AG04449 (cell line): ENCODE measurements around the gene PUS3.

Source experiments
- CTCF ChIA-PET: fragments of 350-600 bp; formaldehyde crosslinking; extraction: SDS; loops from one replicate; lab custom pipeline; 2021; ENCODE audit warnings: antibody characterized with exemption; lab: Yijun Ruan, JAX
- POLR2A ChIA-PET: fragments of 400-600, 350-600 bp; formaldehyde crosslinking; extraction: SDS; loops from one replicate; lab custom pipeline; 2020; ENCODE audit warnings: antibody characterized with exemption, inconsistent platforms; lab: Yijun Ruan, JAX
- DNase-seq: peaks from one replicate; pipeline ENCODE4 v3.0.0-alpha.2; 2010; ENCODE audit warnings: low read depth, low spot score
- H3K4me3 ChIP-seq: 2 replicates; pipeline ENCODE4 v1.5.1; 2011; ENCODE audit warnings: low read depth, mild to moderate bottlenecking, control low read depth, low read length
- CTCF ChIP-seq: IDR thresholded peaks from one replicate; pipeline ENCODE4 v1.5.1; 2011; ENCODE audit warnings: mild to moderate bottlenecking, moderate library complexity, low read length, control low read depth, inconsistent platforms; ENCODE audit not compliant: insufficient read depth; ENCODE audit errors: missing control alignments

The PUS3 gene, protein sequence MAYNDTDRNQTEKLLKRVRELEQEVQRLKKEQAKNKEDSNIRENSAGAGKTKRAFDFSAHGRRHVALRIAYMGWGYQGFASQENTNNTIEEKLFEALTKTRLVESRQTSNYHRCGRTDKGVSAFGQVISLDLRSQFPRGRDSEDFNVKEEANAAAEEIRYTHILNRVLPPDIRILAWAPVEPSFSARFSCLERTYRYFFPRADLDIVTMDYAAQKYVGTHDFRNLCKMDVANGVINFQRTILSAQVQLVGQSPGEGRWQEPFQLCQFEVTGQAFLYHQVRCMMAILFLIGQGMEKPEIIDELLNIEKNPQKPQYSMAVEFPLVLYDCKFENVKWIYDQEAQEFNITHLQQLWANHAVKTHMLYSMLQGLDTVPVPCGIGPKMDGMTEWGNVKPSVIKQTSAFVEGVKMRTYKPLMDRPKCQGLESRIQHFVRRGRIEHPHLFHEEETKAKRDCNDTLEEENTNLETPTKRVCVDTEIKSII

DNA sequence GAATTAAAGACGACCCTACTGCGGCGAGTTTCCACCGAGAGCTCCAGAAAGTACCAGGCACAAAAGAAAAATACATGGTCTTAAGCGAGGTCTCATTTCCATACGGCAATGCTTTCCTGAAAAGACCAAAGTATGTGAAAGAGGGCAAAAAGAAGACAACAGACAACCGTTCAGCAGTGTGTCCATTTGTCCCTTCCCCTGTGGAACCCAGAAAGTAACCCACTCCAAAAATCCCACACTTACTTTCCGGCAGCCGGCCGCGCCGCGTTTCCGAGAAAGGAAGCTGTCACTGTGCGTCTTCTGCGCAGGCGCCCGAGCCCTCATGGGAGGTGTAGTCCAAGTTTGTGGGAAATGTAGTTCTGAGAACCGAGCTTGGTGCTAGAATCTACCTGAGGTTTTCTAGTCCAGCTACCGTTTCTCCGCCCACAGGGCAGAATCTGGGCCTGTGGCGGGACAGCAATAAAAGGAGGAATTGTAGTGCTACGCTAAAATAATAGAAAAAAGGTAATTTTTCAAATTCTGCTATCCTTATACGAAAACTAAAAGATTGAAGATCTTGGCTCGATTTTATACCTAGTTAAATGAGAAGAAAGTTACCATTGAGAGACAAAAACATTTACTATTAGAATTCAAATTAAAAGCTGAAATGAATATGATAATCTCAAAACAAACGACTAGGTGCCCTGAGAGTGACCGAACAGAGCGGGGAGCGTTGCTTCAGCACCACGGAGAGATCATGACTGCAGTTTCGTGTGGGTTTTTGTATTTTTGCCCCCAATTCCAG lies at the start of gene PUS3:
Gene PUS3, minus strand, starts transcription at position 280 of the 784 bp plus-strand sequence. CDS start 6,922 bp downstream, outside the sequence.
- CTCF ChIA-PET, result interaction anchor here (0.6 to 2.4 kb wide), 5 partner anchors 8 to 290 kb away, joined by 3 to 10 read pairs (median 6); no protein-coding TSS in a partner anchor

DNA sequence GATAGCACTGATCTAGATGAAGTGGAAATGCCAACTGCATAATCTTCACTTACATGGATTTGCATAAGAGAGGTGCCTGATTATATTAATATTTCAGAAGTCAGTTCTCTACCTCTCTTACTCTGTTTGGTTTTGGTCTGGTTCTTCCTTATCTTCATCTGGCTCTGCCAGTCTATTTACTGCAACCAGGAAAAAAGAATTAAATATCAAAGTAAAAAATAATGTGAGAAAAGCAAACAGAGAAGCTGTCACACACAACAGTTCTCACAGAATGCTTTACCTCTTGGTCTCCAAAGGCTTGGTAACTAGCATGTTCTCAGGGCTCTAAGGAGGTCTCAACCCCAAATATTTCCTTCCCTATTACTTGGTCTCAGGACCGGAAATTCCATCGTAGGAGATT lies 49.6 kb upstream of the PUS3 start:
- CTCF ChIA-PET, result no interaction called here

More for the DNA sequence above, at the start of gene PUS3:
- no peak for TF ChIP-seq CTCF
- H3K4me3 ChIP-seq, result peak within 1 kb of the TSS; percentile 66
- POLR2A ChIA-PET, result interaction anchor here (0.6 to 1.4 kb wide), 3 partner anchors 11 to 15 kb away, joined by 4 to 7 read pairs (median 5); partner anchors contain the start of gene HYLS1
- DNase-seq, result no peak

DNA sequence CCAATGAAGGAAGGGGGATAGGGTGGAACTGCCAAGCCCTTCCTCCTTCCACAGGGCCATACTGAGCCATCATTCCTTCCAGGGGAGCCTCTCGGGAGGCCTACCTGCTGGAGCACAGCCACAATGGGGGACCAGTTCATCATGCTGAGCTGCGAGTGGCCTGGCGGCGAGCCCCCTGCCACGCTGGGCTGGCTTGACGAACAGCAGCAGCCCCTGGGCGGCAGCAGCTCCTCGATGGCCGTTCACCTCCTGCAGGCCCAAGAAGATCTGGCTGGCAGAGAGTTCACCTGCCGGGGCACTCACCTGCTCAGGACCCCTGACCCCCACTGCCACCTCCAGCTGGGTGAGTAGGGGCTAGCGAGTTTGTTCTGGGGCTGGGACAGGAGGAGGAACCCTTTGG lies 48.7 kb upstream of the PUS3 start:
- DNase-seq, result no peak
- no peak overlapping the region for H3K4me3 ChIP-seq
- TF ChIP-seq CTCF, result no peak
- CTCF ChIA-PET, result no interaction called here
- POLR2A ChIA-PET, result no interaction called here

More for the DNA sequence above, 49.6 kb upstream of the PUS3 start:
- H3K4me3 ChIP-seq, result no peak overlapping the region
- DNase-seq, result no peak
- POLR2A ChIA-PET, result no interaction called here
- TF ChIP-seq CTCF, result no peak

- ChIA-PET CTCF (interaction anchor here (1.7 kb wide), 1 partner anchor 9 kb away, joined by 3 read pairs; no protein-coding TSS in a partner anchor), POLR2A (no interaction called here)
- H3K4me3 ChIP-seq, result no peak overlapping the region
- DNase-seq, result no peak
- TF ChIP-seq CTCF, result no peak
Observed at GRCh38 chr11:125950696-125951651, 48.0 kb upstream of the PUS3 start.

- POLR2A ChIA-PET, result no interaction called here
- DNase-seq, result no peak
- no peak for TF ChIP-seq CTCF
- no peak overlapping the region for H3K4me3 ChIP-seq
- CTCF ChIA-PET, result interaction anchor here (1.7 kb wide), 1 partner anchor 8 kb away, joined by 3 read pairs; no protein-coding TSS in a partner anchor
Observed at GRCh38 chr11:125950178-125950490, 47.1 kb upstream of the PUS3 start.
